8988T (cell line): ENCODE measurements around the gene CRYM.
"Not testable (repeated sequence)": the region's sequence is repeated elsewhere in the genome, so short reads cannot be mapped to it uniquely, and the experiment has no call there.

ENCODE experiments used
- DNase-seq: peaks from one replicate; pipeline ENCODE4 v3.0.0; 2011

The CRYM gene

DNA sequence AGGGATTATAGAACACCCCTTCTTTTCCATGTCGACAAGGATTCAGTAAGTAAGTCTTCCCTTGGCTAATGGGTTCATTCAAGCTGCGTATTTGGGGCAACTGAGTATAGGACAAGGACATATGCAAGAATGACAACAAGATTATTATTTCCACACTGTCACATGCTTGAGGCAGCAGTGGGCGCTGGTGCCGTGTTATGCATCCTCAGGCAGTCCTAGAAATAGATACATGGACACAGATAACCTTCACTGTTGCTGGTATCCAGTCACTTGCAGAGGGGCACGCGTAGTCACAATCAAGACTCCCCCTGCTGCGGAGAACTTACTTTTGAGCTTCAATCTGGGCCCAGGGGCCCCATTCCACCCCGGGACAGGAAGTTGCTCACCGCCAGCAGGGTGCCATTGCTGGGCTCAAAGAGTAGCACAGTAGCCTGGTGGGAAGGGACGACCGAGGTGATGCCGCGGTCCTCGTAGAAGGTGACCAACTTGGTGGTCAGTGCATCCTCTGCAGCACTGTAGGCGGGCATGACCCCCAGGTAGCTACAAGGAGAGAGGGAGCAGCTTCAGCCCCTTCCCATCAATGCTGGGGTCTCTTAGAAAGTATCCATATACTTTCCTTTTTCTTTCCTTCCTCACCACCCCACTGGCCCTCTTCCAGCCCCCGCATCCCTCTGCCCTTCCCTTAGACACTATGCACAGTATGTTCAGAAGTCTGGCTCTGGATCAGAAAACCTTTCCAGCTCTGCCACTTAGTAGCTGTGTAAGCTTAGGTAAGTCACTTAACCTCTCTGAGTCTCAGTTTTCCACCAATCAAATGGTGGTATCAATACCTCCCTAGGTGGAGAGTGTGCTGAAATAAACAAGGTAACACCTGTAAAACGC, 804 bp downstream of the CRYM start:
- no peak for DNase-seq

GRCh38 chr16:21276090-21276489, 2.0 kb downstream of the CRYM start:
- DNase-seq = no peak

DNA sequence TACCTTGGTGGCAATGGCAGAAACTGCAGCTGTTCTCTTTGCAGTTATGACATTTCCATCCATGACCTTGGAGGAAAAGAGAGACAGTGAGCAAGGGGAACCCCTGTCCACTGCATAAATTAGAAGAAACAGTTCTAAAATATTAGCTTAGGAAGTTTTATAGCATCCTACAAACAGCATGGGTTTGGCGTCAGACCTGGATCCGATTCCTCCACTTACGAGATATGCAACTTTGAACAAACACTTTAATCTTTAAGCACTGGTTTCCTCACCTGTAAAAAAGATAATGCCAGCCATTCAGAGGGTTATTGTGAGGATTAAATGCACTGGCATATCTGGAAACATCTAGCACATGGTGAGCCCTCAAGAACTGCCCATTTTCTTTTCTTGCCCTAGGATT, 2.6 kb downstream of the CRYM start:
- DNase-seq = no peak

DNA sequence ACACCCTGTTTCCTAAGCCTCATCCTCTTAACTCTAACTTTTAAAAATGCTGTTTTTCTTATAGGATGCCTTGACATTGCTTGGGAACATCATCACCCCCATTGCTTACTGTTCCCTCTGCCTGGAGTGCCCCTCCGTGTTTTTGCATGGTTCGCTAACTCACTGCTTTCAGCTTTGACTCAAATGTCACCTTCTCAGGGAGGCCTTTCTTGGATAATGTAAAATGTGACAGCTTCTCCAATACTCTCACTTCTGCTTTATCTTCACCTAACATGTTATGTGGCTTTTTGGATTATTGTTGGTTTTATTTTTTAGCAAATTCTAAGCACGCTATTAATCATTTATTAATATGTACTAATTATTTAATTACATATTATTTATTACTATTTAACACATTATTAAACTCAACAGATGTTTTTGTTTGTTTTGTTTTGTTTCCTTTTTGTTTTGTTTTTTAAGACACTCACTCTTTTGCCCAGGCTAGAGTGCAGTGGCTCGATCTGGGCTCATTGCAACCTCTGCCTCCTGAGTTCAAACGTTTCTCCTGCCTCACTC, 3.8 kb downstream of the CRYM start:
- DNase-seq = no peak

DNA sequence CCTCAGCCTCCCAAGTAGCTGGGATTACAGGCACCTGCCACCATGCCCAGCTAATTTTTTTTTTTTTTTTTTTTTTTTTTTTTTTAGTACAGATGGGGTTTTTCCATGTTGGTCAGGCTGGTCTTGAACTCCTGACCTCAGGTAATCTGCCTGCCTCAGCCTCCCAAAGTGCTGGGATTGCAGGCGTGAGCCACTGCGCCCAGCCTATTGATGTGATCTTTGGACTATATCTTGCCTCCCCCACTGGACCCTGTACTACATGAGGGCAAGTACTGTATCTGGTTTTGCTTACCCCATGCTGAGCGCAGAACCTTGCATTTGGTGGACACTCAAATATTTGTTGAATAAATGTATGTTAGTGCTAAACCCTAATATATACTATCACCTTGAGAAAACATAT, 5.3 kb downstream of the CRYM start:
- DNase-seq = not testable (repeated sequence)

- no peak for DNase-seq
Measured at GRCh38 chr16:21272253-21272652, 5.8 kb downstream of the CRYM start.

DNA sequence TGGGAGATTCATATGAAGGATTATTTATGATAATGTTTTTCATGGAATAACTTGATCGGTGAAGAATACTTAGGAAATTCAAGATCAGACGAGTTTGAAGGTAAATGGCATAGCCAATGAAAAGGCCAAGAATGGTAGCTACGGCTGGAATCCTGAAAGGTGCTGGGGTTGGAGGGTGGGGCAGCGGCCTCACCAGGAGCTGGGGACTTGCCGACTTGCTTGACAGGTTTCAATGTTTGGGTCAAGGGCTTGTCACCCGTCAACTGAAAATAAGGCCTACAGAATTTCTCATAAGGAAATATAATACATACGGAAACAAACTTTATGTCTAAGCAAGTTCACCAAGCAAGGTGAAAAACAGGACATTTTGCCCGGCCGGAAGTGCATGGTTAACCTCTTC, 9.9 kb downstream of the CRYM start:
- no peak for DNase-seq

DNA sequence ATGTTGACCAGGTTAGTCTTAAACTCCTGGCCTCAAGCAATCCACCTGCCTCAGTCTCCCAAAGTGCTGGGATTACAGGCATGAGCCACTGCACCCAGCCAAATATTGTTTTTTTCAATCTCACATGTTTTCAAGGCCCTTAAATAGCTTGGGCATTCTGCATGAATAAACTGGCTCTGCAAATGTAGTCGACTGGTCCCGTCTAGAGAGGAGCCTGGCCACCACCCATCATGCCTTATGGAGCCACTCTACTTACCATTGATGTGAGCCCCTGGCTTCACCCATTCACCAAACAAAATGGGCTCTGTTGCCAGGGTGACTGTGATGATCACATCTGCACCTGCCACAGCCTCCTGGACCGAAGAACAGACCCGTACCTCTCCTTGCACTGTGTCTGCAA, 10.8 kb downstream of the CRYM start:
- DNase-seq = no peak

- no peak for DNase-seq
Measured at GRCh38 chr16:21265104-21265837, 12.8 kb downstream of the CRYM start.

DNA sequence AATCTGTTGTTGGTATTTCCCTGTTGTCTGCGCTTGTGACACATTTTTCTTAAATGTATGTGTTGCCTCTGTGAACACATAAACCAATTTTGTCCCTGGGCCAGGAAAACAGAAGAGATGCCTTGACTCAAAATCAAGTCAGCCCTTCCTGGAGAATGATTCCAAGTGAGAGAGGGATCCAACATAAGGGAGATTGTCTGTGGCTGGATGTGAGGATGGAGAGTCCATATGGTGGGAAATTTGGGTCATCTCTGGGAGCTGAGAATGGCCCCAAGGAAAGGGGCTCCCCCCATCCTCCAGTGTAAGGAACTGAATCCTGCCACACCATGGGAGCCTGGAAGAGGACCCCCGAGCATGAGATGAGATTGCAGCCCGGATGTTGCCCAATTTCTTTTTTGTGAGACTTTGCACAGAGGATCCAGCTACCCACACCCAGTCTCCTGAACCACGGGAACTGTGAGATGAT, 13.5 kb downstream of the CRYM start:
- DNase-seq = no peak

- no peak for DNase-seq
Measured at GRCh38 chr16:21263640-21264570, 14.2 kb downstream of the CRYM start.

GRCh38 chr16:21262779-21263639, 15.1 kb downstream of the CRYM start:
- no peak for DNase-seq

GRCh38 chr16:21260870-21261791, 17.0 kb downstream of the CRYM start:
- no peak for DNase-seq

DNA sequence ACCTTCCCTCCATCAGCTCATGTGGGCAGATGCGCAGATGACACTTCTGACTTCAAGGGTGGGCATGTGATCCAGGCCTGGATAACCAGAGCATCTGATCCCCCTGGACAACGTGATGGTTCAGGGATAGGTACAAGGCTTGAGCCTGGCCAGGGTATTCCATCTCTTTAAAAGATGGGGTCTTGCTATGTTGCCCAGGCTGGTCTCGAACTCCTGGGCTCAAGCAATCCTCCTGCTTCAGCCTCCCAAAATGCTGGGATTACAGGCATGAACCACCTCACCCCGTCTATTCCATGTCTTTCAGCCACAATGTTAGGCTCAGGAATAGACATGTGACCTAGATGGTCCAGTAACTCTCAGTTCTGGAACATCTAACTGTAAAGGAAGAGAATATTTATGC, 20.8 kb downstream of the CRYM start:
- no peak for DNase-seq

DNA sequence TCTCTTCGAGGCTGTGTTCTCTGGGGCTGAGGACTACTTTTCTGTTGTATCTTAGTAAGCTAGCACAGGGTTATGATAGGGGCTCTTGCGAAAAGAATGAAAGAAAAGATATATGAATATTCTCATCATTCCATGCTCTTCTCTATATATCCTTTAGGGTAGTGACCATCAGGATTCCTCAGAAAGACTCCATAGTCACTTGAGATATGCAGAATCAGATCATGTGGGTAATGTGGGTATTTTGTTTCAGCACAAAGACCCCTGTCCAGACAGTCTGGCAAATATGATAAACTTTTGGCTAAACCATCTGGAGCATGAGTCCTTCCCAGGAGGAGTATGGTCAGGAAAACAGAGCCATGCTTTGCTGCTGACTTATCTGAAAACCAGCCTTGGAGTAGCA, 21.5 kb downstream of the CRYM start:
- no peak for DNase-seq

- no peak for DNase-seq
Measured at GRCh38 chr16:21253470-21253869, 24.6 kb downstream of the CRYM start.

GRCh38 chr16:21250072-21250923, 27.8 kb downstream of the CRYM start:
- DNase-seq = no peak

GRCh38 chr16:21248179-21248578, 29.9 kb downstream of the CRYM start:
- DNase-seq = not testable (repeated sequence)

- DNase-seq = no peak
Measured at GRCh38 chr16:21244518-21245215, 33.4 kb downstream of the CRYM start.
